Limb (tissue), 2 donors: Measurements from ENCODE around the gene DNALI1.
A peak's percentile ranks its signal among the peaks of the same experiment; 100 is the strongest.

Experiments
- DNase-seq, 2 donors: peaks; one replicate each; pipeline ENCODE4 v3.0.0-alpha.2; 2016; ENCODE audit errors: extremely low spot score in 2 of 2

Gene DNALI1

DNA sequence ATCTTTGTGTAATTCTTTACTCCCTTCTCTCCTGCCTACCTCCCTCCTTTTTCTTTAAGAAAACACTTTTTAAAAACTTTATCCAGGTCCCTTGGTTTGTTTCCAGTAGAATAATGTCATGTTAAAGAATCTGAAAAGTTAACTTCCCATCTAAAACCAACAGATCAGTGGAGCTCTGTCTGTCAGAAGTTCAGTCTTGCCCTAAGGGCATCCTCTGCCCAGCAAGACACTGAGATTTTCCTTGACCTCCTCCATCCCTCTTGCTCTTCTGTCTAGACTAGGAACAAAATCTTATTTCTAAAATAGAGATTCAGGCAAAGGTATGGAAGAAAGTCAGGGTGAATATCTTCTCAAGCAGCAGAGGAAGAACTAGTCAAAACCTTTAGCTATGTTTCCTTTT lies 44.7 kb downstream of the DNALI1 start:
- no peak for DNase-seq

- DNase-seq: peak in 1 of 2 donors; percentile 3
These were observed 46.3 kb downstream of the DNALI1 start for GRCh38 chr1:37602750-37603694.

GRCh38 chr1:37605061-37605650 lies 48.4 kb downstream of the DNALI1 start:
- no peak for DNase-seq

- no peak for DNase-seq
These were observed 49.2 kb downstream of the DNALI1 start for GRCh38 chr1:37605806-37606474.

GRCh38 chr1:37606481-37607263 lies 49.9 kb downstream of the DNALI1 start:
- DNase-seq: no peak

DNA sequence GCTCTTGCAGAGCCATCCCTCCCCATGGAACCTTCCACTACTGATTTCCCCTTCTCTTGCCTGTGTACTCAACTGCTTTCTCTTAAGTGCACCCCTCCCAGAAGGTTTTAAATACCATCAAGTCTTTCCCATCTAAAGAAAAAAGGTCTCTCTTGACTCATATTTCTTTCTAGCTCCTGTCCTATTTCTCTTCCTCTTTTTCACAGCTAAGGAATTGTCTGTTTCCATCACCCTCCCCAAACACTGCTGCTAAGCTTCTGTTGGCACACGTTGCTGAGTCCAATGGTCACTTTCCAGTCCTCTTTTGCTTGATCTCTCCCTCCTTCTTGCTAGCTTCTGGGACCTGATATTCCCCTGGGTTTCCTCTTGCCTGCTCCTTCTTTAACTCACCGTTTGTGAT lies 52.3 kb downstream of the DNALI1 start:
- no peak for DNase-seq

DNA sequence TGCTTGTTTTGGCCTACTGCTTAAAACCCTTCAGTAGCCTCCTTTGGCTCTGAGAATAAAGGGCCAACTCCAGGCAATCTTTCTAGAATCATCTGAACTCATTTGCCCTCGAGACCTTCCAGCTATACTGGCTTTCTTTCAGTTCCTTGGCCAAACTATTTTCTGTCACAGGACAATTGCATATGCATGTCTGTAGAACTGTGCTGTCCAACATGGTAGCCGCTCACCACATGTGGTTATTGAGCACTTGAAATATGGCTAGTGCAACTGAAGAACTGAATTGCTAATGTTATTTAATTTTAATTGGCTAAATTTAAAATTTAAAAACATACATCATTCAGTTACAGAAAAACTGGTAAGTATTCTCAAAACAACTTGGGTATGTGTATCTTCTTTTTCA lies 53.3 kb downstream of the DNALI1 start:
- no peak for DNase-seq

DNA sequence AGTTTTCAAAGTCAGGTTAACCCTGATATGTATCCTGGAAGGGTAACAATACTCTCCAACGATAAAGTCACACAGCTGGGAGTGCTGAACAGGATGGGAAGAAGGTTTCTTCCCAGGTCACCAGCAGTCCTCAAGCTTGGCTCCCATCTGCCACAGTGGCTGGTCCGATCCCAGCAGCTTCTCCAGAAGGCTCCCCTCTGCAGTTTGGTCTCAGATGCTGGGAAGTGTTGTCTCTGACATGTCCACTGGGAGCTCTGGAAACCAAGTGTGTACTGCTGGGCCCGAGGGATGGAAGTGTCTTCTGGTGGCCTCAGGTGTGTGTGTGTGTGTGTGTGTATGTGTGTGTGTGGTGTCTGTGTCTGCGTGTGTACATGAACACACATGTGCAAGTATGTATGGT lies 55.4 kb downstream of the DNALI1 start:
- no peak for DNase-seq

GRCh38 chr1:37614105-37614504 lies 57.4 kb downstream of the DNALI1 start:
- DNase-seq: no peak

GRCh38 chr1:37616330-37616729 lies 59.6 kb downstream of the DNALI1 start:
- no peak for DNase-seq
